GM12872 (cell line): ENCODE measurements around the gene RAET1E.

Experiments
- TF ChIP-seq, protein P1 (sequence below): IDR thresholded peaks from 3 replicates; pipeline ENCODE4 v1.5.1; 2011; ENCODE audit warnings: low read depth, mild to moderate bottlenecking, low read length, moderate library complexity; ENCODE audit not compliant: insufficient read depth

Gene RAET1E

DNA sequence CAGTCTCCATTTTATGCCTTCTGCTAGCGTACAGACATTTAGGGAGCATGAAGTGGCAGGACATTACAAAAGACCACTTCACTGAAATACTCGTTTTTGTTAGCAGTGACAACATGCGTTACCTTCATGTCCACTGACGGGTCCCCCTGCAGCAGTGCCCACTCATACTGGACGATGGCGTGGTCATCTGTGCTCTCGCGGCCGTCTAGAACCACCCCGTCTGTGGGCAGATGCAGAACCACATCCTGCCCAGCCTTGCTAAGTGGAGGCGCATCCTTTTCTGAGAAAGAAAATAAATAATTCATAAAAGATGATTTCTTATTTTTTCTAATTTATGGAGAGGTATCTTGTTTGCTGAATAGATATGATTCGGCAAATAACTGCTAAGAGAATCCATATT lies 45.0 kb downstream of the RAET1E start:
- TF ChIP-seq, protein P1, sequence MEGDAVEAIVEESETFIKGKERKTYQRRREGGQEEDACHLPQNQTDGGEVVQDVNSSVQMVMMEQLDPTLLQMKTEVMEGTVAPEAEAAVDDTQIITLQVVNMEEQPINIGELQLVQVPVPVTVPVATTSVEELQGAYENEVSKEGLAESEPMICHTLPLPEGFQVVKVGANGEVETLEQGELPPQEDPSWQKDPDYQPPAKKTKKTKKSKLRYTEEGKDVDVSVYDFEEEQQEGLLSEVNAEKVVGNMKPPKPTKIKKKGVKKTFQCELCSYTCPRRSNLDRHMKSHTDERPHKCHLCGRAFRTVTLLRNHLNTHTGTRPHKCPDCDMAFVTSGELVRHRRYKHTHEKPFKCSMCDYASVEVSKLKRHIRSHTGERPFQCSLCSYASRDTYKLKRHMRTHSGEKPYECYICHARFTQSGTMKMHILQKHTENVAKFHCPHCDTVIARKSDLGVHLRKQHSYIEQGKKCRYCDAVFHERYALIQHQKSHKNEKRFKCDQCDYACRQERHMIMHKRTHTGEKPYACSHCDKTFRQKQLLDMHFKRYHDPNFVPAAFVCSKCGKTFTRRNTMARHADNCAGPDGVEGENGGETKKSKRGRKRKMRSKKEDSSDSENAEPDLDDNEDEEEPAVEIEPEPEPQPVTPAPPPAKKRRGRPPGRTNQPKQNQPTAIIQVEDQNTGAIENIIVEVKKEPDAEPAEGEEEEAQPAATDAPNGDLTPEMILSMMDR = no peak

- TF ChIP-seq, protein P1 = no peak
These were observed 45.7 kb downstream of the RAET1E start for GRCh38 chr6:149852180-149852579.

DNA sequence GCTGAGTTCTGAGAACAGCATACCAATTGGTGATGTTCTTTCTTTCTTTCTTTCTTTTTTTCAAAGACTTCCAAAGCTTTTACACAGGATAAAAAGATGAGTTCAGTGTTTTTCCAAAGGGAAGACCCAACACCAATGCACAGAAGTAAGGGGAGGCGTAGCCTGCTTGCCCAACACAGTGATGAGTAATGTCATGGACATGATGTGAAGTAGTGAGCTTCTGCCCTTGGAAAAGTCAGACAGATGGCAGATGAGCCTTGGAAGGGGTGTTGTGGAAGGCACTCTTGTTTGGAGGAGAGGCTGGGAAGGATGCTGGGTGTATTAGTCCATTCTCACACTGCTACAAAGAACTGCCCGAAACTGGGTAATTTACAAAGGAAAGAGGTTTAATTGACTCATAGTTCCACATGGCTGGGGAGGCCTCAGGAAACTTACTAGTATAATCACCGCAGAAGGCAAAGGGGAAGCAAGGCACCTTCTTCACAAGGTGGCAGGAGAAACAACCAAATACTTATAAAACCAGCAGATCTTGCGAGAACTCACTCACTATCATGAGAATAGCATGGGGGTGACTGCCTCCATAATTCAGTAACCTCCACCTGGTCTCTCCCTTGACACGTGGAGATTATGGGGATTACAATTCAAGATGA lies 46.3 kb downstream of the RAET1E start:
- TF ChIP-seq, protein P1 = no peak
